ENCODE data around the gene MCM8. TPM values are rescaled to one million over a fixed set of nuclear protein-coding genes. Genes with fewer than 3 reads are reported as not detected.
"Not testable (repeated sequence)": the region's sequence is repeated elsewhere in the genome, so short reads cannot be mapped to it uniquely, and the experiment has no call there.

Gene MCM8
- total and polyA plus RNA-seq, 2 donors from 2014 or later = 1.9 to 6.6 TPM

DNA sequence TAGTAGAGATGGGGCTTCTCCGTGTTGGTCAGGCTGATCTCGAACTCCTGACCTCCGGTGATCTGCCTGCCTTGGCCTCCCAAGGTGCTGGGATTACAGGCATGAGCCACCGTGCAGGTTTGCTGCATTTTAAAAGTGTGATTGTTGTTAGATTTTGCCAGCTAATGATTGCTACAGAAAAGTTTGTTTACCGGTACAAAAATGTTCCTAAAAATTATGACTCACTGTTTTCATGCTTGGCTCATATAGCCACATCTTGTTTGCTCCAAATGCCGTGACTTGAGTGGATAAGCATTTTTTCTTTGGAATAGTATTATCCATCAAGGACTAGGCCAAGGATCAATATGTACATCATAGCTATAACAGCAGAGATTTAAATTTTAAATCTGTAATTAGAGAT is 79.1 kb downstream of the MCM8 start:
- Histone ChIP-seq H3K36me3 (ENCODE audit: control insufficient read depth in 2 of 3, insufficient read depth in 3 of 3, low read length in 3 of 3) (peaks cover 7 to 30% (median 8%) of the 10 kb centered on the region in 3 donors), H3K27me3 (ENCODE audit: control insufficient read depth, insufficient read depth, low read length) (no peaks in the 10 kb centered on the region), H3K27ac (ENCODE audit: low read depth in 2 of 2, low read length in 2 of 2) (no peak overlapping the region), H3K9me3 (ENCODE audit: control insufficient read depth in 2 of 3, insufficient read depth in 1 of 3, low read length in 3 of 3) (peaks cover 0 to 10% (median 6%) of the 10 kb centered on the region in 3 donors), H3K4me1 (ENCODE audit: control insufficient read depth in 2 of 3, insufficient read depth in 2 of 3, low read depth in 1 of 3, low read length in 3 of 3) (no peaks in the 10 kb centered on the region), H3K4me3 (ENCODE audit: low read length in 3 of 3) (no peak overlapping the region), H3K9ac (ENCODE audit: low read length in 3 of 3) (no peak overlapping the region)
- intact Hi-C loops (cut with DNase I) = no loop called here
- TF ChIP-seq, protein P1, sequence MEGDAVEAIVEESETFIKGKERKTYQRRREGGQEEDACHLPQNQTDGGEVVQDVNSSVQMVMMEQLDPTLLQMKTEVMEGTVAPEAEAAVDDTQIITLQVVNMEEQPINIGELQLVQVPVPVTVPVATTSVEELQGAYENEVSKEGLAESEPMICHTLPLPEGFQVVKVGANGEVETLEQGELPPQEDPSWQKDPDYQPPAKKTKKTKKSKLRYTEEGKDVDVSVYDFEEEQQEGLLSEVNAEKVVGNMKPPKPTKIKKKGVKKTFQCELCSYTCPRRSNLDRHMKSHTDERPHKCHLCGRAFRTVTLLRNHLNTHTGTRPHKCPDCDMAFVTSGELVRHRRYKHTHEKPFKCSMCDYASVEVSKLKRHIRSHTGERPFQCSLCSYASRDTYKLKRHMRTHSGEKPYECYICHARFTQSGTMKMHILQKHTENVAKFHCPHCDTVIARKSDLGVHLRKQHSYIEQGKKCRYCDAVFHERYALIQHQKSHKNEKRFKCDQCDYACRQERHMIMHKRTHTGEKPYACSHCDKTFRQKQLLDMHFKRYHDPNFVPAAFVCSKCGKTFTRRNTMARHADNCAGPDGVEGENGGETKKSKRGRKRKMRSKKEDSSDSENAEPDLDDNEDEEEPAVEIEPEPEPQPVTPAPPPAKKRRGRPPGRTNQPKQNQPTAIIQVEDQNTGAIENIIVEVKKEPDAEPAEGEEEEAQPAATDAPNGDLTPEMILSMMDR (IDR thresholded peaks at IDR 0.05; ENCODE audit: borderline replicate concordance, extremely low read depth, insufficient read depth) = no peak
- DNase-seq (no peak), FAIRE-seq (no peak)

DNA sequence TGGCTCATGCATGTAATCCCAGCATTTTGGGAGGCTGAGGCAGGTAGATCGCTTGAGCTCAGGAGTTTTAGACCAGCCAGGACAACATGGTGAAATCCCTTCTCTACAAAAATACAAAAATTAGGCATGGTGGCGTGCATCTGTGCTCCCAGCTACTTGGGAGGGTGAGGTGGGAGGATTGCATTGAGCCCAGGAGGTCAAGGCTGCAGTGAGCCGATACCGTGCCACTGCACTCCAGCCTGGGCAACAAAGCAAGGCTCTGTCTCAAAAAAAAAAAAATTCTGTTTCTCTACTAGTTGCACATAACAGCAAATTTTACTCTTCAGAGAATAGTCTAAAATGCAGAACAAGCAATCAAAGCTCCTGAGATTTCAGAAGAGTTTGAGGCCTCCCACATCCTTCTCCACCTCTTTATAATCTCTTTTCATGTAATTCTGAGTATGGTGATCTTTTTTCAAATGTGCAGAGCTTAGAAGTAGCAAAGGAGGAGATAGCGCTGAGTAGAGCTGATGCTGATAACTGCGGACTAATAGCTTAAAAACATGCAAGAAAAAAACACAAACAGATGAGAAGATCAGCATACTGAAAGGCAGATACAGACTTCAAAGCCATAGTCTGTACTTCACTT is 80.1 kb downstream of the MCM8 start:
- no peaks in the 10 kb centered on the region for H3K27me3 ChIP-seq (ENCODE audit: control insufficient read depth, insufficient read depth, low read length)
- FAIRE-seq = no peak
- no peak for DNase-seq
- H3K36me3 ChIP-seq (ENCODE audit: control insufficient read depth in 2 of 3, insufficient read depth in 3 of 3, low read length in 3 of 3) = peaks cover 2 to 24% (median 6%) of the 10 kb centered on the region in 3 donors
- no peaks in the 10 kb centered on the region for H3K4me1 ChIP-seq (ENCODE audit: control insufficient read depth in 2 of 3, insufficient read depth in 2 of 3, low read depth in 1 of 3, low read length in 3 of 3)
- no peak overlapping the region for H3K9ac ChIP-seq (ENCODE audit: low read length in 3 of 3)
- no peak overlapping the region for H3K27ac ChIP-seq (ENCODE audit: low read depth in 2 of 2, low read length in 2 of 2)
- H3K4me3 ChIP-seq (ENCODE audit: low read length in 3 of 3) = no peak overlapping the region
- no peaks in the 10 kb centered on the region for H3K9me3 ChIP-seq (ENCODE audit: control insufficient read depth in 2 of 3, insufficient read depth in 1 of 3, low read length in 3 of 3)
- TF ChIP-seq, protein P1 (IDR thresholded peaks at IDR 0.05; ENCODE audit: borderline replicate concordance, extremely low read depth, insufficient read depth) = no peak
- intact Hi-C loops (cut with DNase I) = no loop called here

DNA sequence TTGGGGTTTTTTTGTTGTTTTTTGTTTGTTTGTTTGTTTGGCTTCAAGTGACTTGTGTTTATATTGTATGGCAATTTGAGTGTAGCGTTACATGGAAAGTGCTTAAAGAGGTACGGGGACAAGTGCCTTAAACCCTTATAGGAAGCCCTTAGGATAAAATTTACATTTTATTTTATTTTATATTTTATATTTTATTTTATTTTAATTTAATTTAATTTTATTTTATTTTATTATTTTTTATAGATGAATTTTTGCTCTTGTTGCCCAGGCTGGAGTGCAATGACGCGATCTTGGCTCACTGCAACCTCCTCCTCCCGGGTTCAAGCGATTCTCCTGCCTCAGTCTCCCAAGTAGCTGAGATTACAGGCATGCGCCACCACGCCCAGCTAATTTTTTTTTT is 82.5 kb downstream of the MCM8 start:
- H3K27ac ChIP-seq (ENCODE audit: low read depth in 2 of 2, low read length in 2 of 2); intact Hi-C loops (cut with DNase I): not testable (repeated sequence)
- H3K36me3 ChIP-seq (ENCODE audit: control insufficient read depth in 2 of 3, insufficient read depth in 3 of 3, low read length in 3 of 3) = peaks cover 3 to 37% (median 10%) of the 10 kb centered on the region in 3 donors

DNA sequence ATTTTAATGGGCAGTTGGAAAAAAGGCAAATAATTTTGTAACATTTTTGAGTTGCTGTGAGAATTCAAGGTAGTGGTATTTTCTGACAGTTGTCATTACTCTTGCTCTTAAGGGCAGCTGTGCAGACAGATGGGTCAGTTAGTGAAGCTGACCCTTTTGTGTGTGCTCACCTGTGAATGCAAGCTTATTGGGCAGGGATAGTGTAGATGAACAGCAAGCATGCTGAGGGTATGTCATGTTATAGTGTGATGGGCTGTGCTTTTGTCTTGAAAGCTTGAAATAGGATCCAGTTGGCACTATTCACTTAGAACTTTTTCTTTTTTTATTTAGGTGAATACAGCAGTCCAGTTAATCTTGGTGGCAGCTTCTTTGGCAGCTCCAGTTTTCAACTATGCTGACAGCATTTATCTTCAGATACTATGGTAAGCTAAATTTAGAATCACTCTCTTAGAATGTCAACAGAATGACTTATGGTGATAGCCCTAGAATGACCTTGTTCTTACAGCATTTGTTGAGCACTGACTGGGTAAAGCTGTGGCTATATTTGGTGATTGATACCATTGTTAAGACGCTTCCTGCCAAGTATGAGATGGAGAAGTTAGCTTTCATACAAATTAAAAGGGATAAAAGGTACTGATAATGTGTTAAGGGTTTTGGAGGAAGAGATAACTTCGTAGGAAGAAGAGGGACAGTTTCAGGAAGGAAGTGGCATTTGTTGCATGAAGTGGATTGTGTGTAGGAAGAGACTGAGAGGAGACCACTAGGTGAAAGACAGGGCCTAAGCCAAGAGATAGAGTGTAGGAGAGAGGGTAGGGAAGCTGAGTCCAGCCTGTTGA is 83.9 kb downstream of the MCM8 start:
- FAIRE-seq = no peak
- H3K4me1 ChIP-seq (ENCODE audit: control insufficient read depth in 2 of 3, insufficient read depth in 2 of 3, low read depth in 1 of 3, low read length in 3 of 3) = no peaks in the 10 kb centered on the region
- TF ChIP-seq, protein P1 (IDR thresholded peaks at IDR 0.05; ENCODE audit: borderline replicate concordance, extremely low read depth, insufficient read depth) = no peak
- intact Hi-C loops (cut with DNase I) = no loop called here
- no peaks in the 10 kb centered on the region for H3K9me3 ChIP-seq (ENCODE audit: control insufficient read depth in 2 of 3, insufficient read depth in 1 of 3, low read length in 3 of 3)
- no peak overlapping the region for H3K4me3 ChIP-seq (ENCODE audit: low read length in 3 of 3)
- peaks cover 7 to 46% (median 9%) of the 10 kb centered on the region in 3 donors for H3K36me3 ChIP-seq (ENCODE audit: control insufficient read depth in 2 of 3, insufficient read depth in 3 of 3, low read length in 3 of 3)
- peak in 1 of 5 donors; percentile 31 for DNase-seq
- H3K27me3 ChIP-seq (ENCODE audit: control insufficient read depth, insufficient read depth, low read length) = no peaks in the 10 kb centered on the region
- no peak overlapping the region for H3K27ac ChIP-seq (ENCODE audit: low read depth in 2 of 2, low read length in 2 of 2)
- no peak overlapping the region for H3K9ac ChIP-seq (ENCODE audit: low read length in 3 of 3)

More for the DNA sequence above, 82.5 kb downstream of the MCM8 start:
- H3K9ac ChIP-seq (ENCODE audit: low read length in 3 of 3); H3K9me3 ChIP-seq (ENCODE audit: control insufficient read depth in 2 of 3, insufficient read depth in 1 of 3, low read length in 3 of 3); DNase-seq; H3K27me3 ChIP-seq (ENCODE audit: control insufficient read depth, insufficient read depth, low read length); H3K4me1 ChIP-seq (ENCODE audit: control insufficient read depth in 2 of 3, insufficient read depth in 2 of 3, low read depth in 1 of 3, low read length in 3 of 3); FAIRE-seq; H3K4me3 ChIP-seq (ENCODE audit: low read length in 3 of 3): not testable (repeated sequence)

All from kidney (tissue), 14 donors.